ENCODE data around the gene NT5C2.
"Not testable (repeated sequence)": the region's sequence is repeated elsewhere in the genome, so short reads cannot be mapped to it uniquely, and the experiment has no call there.

NT5C2 gene

DNA sequence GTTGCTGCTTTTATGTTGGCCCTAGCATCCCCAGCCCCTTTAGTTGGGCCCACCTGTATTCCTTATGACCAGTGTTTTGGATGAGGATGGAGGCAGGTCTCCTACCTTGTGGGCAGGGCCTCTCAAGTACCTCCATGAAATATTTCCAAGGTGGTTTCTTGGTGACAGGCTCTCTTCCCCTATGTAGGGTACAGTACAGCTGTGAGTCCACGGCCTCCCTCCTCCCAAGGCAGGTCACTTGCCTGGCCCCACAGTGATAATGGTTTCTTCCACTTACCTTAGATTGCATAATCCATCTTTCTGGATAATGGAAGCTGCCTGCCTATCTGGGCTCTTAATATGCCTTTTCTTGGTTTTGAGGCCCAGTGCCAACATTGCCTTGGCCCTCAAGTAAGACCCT lies 110.4 kb downstream of the NT5C2 start:
- DNase-seq: no peak

DNA sequence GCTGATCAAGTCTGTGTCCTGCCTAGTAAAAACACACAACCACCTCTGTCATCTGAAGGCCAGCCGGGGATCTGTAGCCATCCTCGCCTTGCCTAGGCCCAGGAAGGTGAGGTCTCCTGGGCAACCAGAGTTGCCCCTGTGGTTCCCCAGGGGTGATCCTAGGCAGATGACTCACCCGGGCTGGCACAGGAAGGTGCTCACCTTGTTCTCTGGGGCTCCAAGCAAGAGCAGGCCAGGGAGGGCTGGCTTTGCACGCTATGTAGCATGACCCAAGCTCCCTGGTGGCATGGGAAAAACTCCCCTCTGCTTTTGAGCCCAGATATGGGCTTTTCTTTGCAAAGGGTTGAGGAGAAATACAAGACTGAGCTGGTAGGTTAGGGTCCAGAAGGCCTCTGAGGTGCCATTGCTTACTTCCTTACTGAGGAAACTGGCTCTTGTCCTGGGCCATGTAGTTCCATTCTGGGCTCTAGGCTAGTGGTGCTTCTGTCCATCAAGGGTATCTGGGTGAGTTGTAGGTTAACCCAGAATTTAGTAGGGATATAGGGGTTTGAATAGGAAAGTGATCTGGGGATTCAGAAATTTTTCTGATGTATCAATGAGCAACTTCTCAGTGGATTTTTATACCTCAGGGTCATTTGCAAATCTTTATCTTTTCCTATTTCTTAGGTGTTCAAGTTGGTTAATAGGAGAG lies 112.0 kb downstream of the NT5C2 start:
- DNase-seq: no peak

DNA sequence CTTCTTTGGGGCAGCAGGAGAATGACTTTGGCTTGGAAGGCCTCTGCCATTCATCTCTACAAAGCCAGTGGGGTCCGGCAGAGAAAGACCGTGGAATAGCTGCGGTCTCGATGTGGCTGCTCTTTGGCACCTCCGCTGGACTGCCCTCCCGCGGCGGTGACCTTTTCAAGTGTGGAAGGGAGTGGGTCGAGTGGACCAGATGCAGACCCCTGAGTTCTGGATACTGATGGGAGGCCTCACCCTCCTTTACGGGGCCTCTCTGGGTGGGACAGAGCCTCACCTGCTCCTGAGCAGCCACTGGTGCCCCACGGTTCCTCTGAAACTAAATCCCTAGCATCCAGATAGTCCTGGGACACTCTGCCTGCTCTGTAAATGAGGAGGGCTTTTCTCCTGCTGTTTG lies 113.1 kb downstream of the NT5C2 start:
- DNase-seq: no peak

DNA sequence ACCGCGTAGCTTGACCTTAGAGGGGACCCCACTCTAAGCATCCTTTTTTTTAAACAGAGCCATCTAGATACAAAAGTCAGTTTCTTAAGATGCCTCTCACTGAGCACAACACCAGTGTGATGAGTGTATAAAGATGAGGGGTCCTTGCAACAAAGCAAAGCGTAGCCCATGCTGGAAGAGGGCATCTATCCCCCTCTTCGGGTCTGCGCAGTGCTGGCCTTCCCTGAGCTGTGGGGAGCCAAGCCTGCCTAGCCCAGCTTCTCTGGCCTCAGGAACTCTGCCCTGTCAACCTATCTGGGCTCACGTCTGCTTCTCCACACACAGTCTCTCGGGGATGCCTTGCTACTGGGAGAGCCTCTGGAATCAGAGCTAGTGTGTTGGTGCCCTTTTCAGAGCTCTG lies 114.0 kb downstream of the NT5C2 start:
- DNase-seq: no peak

DNA sequence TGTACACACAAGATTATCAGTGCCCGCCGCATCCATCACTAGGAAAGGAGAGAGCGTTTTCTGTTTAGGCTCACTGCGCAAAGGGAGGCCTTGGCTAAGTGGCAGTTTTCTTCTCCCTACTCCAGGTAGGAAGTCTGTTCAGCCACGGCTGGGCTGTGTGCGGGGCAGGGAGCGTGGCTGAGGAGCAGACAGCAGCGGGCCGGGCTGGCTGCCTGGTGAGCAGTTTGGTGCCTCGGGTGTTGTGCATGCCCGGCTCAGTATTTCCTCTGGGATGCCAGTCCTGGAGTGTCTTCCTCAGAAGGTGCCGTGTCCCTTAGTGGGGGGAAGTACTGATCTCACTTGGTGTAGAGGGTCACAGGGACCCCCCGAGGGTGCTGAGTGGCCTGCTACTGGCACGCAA lies 114.4 kb downstream of the NT5C2 start:
- DNase-seq: no peak

DNA sequence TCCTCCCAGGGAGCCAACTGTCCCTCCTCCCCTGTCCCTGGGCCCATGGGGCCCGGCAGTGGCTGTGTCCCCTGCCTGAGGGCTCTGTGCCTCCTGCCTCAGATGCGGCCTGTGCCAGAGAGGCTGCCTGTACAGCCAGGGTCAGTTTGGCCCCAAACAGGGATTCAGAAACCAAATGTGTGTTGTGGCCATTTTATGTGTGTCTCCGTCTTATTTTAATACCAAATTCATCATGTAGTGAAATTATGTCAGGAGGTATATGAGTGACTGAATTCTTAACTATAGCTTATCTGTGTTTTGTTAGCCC lies 114.8 kb downstream of the NT5C2 start:
- DNase-seq: no peak

DNA sequence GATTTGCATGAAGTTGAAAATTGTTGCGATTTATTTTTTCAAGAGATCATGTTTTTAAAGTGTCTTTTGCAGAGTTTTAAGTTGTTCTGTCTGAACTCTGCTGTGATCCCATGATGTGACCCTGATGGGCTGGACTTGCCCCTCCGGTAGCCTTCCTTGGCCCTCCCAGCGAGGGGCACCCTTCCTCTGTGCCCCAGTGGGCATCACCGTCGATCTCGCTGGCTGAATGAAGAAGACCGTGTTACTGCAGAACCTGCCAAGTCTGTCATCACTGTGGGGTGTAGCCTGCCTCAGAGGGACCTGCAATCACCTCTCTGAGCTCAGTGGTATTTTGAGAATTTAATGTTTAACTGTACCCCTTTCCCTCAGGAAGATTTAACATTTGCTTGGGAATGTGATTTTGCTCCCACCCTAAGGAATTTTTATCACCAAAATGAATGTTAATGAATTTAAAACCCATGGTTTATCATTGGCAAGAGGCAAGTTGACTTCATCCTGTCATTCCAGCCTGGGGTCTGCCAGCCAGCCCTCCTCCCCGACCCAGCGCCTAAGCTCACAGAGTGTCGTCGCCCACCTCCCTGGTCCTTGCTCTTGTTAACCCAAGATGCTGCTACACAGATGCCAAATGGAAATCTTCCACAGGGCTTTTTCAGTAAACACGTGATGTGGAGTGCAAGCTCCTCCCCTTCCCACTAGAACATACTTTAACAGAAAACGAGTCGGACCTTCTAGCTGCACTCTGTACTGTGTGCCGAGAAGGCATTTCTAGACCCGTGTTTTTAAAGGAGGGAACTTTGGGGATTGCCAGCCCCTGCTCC lies 115.4 kb downstream of the NT5C2 start:
- DNase-seq: no peak

DNA sequence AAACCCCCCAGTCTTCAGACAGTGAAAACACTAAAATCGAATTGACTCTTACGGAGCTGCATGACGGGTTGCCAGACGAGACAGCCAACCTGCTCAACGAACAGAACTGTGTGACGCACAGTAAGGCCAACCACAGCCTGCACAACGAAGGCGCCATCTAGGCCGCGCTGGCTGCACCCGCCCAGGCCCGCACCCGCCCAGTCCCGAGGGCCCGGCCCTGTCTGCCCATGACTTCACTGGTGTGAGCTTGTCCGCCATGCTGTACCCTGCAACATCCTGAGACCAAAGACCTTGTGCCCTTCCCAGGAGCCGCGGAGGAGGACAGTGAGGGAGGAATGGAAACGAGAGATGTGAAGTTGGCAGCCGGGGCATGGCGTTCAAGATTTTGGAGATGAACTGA lies 116.1 kb downstream of the NT5C2 start:
- DNase-seq: no peak

DNA sequence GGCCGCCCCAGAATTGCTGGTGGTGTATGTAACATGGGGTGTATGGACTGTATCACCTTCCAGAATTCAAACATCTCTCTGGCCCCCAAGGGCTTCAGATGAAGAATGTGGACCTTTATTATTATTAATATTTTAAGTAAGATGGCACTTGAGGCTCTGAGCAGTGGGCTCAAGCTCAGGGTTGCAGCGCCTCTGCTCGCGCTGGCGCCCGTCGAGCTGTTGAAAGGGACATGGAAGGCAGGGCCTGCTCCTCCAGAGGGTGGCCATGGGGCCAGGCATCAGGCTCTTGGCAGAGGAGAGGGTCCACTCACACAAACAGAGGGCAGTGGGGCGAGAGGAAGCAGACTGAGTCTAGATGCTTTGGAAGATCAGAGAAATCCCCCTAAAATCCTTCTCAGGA lies 120.2 kb downstream of the NT5C2 start:
- no peak for DNase-seq

DNA sequence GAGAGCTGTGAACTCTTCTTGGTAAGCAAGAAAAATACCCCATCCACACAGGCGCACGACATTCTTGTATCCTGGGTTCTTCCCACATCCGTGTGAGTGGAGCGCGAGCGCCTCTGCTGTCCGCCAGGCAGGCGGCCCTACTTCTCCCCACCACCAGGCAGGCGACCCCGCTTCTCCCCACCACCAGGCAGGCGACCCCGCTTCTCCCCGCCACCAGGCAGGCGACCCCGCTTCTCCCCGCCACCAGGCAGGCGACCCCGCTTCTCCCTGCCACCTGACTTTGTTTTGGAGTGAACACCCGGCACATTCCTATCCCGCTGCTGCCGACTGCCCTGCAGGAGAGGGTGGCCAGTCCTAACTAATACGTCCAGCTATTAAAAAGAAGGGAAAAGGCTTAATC lies 120.8 kb downstream of the NT5C2 start:
- no peak for DNase-seq

DNA sequence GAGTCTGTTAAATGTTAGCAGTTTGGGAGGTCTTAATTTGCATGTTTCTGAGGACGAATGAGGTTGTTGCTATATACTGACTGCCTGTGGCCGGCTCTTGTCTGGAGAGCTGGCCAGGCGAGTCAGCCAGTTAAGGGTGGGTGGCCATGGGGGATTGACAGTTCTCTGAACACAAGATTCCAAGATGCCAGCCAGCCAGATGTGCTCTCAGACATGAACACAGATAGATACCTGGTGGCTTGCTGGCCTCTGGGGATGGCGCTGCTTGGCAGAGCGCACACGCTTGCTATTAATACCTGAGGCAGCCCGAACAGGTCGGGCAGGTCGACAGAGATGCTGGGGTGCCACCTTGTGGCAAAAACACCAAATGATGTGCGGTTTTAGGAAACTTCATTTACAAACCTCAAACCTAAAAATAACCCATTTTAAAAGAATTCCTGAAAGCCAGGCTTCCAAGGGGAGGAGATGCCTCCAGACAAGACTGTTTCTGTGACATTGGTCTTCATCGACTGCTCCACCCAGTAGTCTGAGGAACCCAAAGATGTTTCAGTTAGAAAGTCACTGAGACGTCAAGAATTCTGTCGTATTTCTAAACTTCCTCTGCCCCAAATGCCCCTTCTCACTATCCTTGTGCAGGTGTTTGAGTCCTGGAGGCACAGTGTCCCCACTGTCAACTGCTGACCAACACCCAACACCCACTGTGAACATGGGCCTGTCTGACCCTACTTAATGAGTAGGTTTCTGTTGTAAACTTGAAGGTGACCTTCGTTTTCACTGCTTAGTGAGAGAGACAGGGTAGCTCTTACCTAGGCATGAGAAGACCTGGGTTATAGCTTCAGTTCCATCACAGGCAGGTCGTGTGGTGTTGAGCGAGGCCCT lies 123.4 kb downstream of the NT5C2 start:
- DNase-seq: peak; percentile 53

DNA sequence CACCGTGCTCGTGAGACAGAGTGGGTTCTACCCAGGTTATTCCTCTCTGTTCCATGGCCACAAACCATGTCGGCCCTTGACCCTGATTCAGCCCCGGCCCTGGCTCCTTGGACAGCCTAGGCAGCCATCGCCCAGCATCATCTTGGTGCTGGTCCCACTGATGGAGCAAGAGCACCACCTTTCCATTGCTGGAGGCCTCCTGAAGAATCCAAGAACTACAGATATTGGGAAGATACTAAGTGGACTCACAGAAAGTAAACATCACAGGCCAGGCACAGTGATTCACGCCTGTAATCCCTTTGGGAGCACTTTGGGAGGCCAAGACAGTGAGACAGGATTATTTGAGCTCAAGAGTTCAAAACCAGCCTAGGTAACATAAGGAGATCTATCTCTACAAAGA lies 125.1 kb downstream of the NT5C2 start:
- DNase-seq: peak; percentile 19

DNA sequence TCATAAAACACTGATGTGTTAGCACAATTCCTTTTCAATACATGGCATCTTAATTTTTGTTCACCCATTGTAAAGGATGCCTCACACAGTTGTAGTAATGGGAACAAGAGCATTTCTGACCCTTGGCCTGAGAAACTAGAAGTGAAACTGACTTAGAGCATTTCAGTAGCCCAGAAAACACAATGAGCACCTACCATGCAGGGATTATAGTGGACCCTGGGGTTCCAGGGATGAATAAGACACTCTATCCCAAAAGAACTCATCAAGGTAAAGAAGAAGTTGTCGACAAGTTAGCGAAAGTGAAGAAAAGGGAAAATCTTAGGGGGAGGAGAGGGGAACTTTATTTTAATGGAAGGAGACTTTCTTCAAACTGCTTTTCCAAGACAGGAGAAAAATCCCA lies 125.6 kb downstream of the NT5C2 start:
- DNase-seq: no peak

DNA sequence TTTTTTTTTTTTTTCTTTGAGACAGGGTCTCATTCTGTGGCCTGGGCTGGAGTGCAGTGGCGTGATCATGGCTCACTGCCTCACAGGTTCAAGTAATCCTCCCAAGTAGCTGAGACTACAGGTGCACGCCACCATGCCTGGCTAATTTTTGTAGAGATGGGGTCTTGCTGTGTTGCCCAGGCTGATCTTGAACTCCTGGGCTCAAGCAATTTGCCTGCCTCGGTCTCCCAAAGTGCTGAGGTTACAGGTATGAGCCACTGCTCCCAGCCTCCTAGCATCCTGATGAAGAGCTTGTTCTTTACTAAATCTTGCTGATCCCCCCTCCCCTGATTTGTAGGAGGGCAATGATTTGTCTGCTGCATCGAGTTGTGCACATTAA lies 126.0 kb downstream of the NT5C2 start:
- not testable (repeated sequence) for DNase-seq

DNA sequence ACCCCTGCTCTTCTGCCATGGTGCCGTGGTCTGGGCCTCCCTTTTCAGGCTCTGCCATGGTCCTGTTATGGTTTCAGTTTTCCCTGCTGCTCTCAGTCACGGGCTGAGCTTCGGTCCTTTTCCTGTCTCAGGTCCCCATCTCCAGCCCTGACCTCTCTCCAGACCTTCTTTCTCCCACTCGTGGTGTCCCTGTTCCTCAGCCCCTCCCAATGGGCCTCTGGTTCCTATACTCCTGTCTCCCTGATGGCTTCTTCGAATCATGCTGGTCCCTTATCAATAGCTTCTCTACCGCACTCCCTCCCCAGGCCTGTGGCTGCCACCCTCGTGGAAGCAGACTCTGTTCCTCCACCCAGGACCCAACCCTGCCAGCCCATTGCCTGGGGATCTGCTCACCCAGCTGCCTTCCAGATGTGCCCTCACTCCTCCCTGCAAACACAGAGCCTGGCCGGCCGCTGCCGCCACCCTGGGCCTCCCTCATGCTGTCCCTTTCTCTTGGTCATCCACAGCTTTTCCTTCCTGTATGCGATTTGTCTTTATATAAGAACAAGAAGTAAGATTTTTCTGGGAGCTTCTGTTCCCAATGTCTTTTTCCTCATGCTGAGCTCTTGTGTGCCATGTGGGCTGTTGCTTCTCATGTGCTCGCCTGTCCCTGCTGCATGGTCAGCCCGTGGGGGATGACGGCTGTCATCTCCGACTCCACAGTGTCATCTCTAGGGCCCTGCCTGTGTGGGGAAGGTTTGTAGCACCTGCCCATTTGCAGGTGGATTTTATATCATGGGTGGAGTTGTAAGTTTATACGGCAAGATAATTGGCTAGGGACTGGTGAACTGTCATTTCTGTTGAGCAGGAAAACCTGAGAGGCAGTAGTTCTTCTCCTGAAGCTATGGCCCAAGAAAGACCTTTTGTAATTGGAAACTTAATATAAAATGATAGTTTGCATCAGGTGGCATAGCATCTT lies 126.7 kb downstream of the NT5C2 start:
- DNase-seq: no peak

DNA sequence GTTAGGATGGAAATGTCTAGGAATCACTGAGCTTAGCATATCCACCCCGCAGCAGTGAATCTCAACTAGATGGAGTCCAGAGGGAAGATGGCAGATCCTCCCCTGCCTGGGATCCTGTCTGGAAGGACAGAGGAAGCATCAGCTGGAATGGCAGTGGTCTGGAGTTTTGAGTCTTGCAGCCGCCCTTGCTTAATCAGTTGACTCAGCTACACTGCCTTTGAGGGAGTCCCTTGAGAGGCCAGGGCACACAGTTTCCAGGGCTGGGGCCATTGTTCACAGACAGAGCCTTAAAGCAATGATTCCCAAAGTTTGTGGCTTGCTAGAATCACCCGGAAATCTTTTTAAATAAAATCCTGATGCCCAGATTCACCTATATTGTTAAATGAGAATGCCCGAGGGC lies 128.1 kb downstream of the NT5C2 start:
- no peak for DNase-seq

DNA sequence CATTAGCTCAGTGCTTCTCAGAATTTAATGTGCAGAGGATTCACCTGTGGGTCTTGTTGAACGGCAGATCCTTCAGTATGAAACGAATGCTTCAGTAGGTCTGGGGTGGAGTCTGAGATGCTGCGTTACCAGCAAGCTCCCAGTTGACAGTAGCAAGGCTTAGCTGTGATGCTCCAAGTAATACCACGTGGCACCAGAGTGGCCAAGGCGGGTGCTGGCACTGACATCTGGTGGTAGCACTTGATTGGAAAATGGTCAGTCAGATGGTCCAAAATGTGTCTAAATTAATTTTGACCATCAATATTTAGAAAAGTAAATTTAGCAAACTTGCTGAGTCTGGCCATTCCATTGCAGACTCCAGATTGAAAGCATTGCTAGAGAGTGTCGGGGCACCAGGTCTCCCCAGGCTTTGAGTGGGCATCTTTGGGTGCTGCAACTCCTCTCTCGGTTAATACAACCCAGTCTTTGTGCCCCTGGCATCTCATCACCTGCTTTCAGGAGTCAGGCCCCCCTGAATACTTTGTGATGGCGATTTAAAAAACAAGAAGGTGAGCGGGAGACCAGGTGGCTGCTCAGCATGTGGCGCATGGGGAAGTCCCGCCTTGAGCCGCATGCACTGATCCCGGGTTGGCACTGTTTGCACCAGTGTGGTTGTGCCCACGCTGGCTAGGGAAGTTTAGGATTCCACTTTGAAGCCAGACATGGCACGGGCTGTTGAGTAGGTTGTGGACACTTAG lies 130.1 kb downstream of the NT5C2 start:
- DNase-seq: no peak

DNA sequence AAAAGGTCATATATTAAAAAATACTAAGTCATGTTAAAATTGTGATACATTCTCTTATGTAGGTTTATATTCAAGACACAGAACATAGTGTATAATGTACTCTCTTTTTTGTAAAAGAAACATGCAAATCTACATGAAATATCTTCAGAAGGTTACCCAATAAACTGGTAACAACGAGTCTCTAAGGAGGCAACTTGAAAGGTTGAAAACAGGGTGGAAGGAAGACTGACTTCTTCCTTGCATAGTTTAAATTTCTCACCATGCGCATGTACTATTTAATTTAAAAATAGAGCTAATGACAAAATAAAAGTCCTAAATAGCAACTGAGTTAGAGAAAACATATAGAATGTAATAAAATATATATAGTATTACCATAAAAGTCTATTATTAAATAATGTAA lies 132.5 kb downstream of the NT5C2 start:
- no peak for DNase-seq

DNA sequence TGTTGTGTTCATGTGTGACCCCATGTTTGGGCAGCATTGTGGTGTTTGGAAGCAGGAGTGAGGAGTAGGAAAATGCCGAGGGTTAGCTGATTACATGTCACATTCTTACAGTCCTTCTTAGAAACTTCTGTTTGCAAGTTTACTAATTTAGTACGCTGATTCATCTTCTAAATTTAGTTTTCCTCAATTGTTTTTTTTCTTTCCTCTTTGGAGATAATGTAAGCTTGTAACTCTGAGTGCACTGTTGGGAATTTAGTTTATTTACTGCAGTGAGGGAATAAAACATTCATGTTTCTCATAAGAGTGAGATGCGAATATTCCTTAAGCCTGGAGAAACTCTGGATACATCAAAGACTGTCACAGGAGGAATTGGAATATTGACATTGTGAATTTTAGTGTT lies 135.0 kb downstream of the NT5C2 start:
- no peak for DNase-seq

DNA sequence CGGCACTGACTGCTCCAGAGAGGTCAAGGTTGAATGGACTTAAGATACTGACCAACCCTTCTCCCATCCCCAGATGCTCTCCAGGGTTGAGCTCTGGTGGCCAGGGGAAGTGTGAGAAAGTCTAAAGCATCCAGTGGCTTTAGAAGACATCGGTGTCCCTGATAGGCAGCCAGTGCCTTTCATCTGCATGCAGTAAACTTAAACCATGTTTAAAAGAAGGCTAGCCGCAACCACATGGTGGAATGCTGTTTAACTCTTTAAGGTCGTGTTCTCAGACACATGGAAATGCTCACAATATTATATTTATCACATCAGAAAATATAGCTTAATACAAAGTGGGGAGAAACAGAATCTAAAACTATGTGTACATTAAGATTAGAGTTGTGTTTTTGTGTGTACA lies 138.0 kb downstream of the NT5C2 start:
- no peak for DNase-seq

DNA sequence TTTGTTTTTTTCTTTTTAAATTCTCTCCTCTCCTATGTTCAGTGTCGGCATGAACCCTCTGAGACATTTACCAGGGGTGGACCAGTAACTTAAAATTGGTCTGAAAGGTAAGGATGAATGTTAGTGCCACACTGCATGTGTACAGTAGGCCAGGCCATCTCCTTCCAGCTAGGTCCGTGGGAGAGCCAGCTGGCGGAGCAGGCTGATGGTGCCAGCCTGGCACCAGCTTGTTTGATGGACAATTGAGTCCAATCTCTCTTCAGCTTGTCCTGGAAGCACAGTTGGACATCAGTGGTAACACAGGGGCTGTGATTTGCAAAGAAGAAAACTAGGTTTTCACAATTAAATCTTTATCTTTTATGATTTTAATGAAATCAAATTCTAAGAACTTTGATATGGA lies 138.5 kb downstream of the NT5C2 start:
- no peak for DNase-seq

Measured in fibroblast of skin of right biceps (primary cell).